GM18909 (cell line): ENCODE results near the gene PABPC1L.

Source experiments
- ATAC-seq: cut with Tn5 transposase; IDR thresholded peaks from one replicate; pipeline ENCODE4 v1.9.1; 2021; ENCODE audit warnings: mild to moderate bottlenecking; ENCODE audit not compliant: unreplicated experiment, poor library complexity

PABPC1L gene

DNA sequence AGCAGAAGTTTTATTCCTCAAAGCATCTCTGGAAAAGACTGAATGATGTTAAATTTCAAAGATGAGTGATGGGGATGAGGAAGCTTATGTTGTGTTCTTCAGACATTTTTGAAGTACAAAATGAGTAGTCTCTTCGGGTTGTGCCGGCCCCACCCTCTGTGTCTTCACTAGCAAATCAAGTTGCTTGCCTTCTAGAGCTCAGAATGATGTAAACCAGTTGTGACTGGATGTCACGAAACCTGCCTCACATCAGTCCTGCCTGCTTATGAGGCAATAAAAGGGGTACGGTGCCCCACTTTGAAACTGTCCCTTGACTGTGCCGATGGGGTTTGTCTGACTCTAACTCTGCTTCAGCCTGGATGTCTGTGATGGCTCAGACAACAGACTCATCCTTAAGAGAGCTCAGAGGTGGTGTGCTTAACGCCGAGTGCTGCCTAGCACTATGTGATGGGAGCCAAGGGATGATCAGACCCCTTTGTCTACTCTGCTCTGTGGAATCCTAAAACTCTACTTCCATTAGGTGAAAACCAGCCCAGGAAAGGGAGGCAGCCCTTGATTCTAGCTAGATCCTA lies 31.3 kb downstream of the PABPC1L start:
- ATAC-seq: no peak

- no peak for ATAC-seq
Measured at GRCh38 chr20:44942264-44942973, 32.6 kb downstream of the PABPC1L start.

DNA sequence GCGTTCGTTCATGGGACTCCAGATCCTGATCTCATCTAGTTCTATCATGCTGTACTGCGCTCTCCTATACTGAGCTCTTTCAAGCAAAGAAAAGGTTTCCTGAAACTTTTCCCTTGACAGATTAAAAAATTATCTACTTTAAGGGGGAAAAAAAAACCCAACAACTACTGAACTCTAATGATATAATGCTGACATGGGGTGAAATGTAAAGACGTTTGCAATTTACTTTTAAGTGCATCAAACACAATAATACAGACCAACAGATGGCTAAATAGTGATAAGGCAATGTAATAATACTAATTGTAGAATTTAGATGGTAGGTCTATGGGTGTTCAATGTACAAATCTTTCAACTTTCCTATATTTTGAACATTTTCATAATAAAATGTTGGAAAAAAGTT lies 34.0 kb downstream of the PABPC1L start:
- ATAC-seq: no peak

- no peak for ATAC-seq
Measured at GRCh38 chr20:44945261-44945660, 35.4 kb downstream of the PABPC1L start.

GRCh38 chr20:44946271-44946852 lies 36.5 kb downstream of the PABPC1L start:
- ATAC-seq: no peak

DNA sequence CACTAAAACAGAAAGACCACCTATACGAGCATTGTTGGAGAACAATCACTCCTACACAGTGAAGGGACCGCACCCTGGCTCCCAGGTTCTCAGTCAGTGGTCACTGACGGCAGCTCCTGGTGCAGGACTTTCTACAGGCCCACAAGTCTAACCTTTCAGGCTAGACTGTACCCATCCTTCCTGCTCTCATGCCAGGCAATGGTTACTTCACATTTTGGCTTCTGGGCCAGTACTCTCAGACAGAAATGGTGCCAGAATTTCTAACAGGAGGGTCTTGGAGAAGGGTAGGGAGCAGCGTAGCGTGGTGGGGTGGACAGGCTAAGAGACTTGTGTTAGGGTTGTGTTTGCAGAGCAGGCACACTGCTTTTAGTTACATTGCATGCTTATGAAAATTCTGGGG lies 38.2 kb downstream of the PABPC1L start:
- no peak for ATAC-seq

- no peak for ATAC-seq
Measured at GRCh38 chr20:44948513-44948912, 38.7 kb downstream of the PABPC1L start.

DNA sequence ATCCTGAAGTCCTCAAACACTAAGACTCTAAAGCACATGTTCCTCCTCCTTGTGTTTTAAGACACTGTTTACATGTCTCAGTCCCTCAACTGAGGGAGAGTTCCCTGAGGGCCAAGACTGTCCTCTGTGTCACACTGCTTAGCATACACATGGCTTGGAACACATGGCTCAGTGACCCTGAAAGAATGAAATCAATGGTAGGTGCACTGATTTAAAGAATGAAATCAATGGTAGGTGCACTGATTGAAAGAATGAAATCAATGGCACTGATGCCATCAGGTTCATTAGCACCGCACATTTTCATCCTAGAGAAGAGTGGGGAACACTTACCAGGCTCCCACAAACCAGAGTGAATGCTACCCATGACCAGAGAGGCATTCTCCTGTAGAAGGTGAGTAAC lies 40.5 kb downstream of the PABPC1L start:
- no peak for ATAC-seq

- ATAC-seq: no peak
Measured at GRCh38 chr20:44952731-44953130, 42.9 kb downstream of the PABPC1L start.

- ATAC-seq: no peak
Measured at GRCh38 chr20:44954211-44954610, 44.4 kb downstream of the PABPC1L start.

- ATAC-seq: no peak
Measured at GRCh38 chr20:44955270-44955669, 45.4 kb downstream of the PABPC1L start.

DNA sequence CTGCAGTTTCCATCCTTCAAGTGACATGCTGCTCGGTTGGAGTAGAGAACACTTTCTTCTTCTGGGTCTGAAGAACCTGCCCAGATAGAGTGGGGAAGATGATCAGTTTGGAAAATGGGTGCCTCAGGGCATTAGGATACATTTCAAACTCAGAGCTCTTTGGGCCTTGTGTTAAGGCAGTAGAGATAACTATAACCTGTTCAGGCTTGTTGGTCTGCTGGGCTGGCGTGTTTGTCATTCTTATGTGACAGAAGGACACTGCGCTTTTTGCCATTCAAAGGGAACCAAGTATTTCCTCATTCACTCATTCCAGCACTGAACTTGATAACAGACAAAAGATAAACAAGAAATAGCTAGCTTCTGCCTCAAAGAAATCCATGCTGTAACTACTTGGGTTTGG lies 46.5 kb downstream of the PABPC1L start:
- no peak for ATAC-seq

DNA sequence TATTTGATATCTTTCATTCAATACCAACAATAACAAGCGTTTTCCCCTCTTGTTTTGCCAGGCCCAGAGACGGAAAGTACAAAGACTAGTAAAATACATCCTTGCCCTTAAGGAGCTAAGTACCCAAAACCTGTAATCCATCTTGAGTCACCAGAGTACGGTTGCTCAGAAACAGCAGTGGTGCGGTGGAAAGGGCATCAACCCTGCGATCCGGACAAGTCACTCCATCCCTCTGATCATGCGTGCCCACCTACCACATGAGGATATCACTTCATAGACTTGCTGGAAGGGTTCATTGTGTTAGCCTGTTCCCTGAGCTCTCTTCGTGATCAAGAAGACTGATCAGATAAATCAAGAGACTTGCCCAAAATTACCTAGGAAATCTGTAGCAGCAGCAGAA lies 48.4 kb downstream of the PABPC1L start:
- ATAC-seq: no peak

GRCh38 chr20:44959082-44959637 lies 49.3 kb downstream of the PABPC1L start:
- no peak for ATAC-seq

DNA sequence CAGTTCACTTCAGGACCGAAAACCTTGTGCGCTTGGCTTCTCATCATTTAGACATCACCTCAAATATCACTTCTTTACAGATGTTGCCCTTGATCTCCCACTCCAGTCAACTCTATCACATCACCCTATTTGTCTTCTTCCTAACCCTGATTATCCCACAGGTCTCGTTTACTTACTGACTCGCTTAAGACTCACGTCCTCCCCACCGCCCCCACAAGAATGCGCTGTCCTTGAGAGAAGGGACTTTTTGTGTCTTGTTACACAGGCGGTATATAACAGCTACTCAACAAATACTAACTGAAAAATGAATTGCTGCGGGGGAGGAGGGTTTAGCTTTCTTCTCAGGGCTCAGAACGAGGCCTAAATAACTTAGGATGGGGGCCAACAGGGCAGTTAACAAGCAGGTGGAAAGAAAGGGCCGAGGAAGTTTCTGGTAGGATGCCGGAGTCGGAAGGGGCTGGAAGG lies 49.8 kb downstream of the PABPC1L start:
- peak; percentile 19 for ATAC-seq

- ATAC-seq: peak; percentile 90
Measured at GRCh38 chr20:44960103-44960852, 50.4 kb downstream of the PABPC1L start, which contains the start of gene TOMM34. Gene TOMM34, minus strand, starts transcription at chr20:44960397. Its CDS starts 64 bp downstream, at chr20:44960333.

DNA sequence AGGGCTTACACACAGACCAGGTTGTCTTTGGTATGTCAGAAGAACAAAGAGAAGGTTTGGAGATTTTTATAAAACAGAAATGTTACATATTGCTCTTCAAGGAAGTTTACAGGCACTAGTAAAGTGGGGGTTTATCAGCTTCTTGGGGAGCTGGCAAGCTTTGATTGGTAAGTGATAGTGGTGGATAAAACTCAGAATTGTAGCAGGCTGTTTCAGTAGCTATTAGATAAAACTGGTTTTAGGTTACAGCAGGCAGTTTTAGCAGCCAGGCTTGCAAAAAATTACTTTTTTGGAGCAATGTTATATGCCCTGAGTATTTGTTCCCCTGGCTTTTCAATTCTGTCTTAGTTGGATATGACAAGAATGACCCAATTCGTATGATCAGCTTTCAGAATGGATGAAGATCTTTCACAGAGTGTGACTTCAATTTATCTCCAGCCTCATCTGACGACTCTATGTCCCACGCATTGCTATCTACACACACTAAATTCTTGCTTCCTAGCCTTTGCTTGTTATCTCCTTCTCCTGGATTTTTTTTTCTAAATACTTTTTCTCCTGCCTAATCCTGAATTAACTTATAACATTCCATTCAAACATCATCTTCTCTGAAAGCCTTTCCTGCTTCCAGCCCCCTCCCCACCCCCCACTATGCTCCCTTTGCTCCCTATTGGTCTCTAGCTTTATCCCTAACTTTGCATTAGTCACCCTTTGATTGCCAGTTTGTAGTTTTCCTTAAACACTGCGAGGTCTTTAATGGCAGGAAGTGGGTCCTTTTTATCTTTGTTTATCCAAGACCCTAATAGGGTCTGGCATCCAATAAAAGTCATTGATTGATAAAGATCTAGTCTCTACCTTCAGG lies 51.4 kb downstream of the PABPC1L start:
- no peak for ATAC-seq

DNA sequence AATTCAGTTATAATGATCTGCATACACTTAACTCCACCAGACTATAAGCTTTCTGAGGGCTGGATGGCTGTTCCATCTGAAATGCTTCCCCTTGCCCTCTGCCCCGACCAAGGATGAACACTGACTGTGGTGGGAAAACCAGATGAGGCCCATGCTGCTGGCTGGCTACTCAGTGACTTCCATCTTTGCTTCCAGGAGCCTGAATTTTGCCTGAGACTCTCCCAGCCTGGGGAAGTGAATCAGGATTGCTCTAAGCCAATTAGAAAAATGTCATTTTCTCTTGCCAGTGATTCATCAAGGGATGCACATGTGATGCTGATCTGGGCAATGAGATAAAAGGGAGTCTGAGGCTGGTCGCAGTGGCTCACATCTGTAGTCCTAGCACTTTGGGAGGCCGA lies 52.0 kb downstream of the PABPC1L start:
- no peak for ATAC-seq

GRCh38 chr20:44962483-44962882 lies 52.6 kb downstream of the PABPC1L start:
- no peak for ATAC-seq
